HG02981 (cell line): ENCODE data around the gene VTI1A.

Experiments
- ATAC-seq: cut with Tn5 transposase; IDR thresholded peaks from one replicate; pipeline ENCODE4 v1.9.1; 2021; ENCODE audit warnings: mild to moderate bottlenecking, moderate library complexity; ENCODE audit not compliant: unreplicated experiment

The VTI1A gene

DNA sequence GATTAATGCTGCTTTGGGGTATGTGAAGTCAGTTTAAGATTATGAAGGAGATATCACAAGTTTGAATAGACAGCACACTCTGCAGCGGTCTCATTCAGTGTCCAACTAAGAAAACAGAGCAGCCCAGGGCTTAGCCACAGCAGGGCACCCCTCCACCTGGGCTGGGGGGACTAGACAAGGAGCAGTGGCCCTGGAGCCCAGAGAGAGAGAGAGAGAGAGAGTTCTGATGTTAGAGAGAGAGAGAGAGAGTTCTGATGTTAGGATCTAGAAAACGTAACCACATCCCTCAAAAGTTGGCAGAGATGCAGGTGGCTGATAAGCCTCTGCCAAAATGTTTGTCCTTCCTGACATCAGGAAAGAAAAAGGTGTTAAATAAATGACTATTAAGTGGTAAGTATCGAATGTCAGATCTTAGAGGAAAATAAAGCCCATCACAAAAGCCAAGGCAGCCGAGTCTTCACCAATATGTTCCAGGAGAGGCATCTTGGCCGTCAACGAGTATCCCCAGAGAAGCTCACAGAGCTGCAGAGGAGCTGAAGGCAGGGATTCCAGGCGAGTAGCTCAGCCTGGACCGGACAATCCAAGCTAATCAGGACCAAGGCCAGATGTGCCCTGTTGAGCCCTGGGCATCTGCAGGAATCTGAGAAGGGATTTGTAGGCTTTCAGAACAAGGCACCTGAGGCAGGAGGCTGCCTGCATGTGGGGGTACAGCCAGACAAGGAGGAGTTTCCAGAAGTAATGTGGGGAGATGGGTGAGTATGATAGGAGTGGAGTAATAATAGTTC, 352.9 kb downstream of the VTI1A start:
- no peak for ATAC-seq

DNA sequence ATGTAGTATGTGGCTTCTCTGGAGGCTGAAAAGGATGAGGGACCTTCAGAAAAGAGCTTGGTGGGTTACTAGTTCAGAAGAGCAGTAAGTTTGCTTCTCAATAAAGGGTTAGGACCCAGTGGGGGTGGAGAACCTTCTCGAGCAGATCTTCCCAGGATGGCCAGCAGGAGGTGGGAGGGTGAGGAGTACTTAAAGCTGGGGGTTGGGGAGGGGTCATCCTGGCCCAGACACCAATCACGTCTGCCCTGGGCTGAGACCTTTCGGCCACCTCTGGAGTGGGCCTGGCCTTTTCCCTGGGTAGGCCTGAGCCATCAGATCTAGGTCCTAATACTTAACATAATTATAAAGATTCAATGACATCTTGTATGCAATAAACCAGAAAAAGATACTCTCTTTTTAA, 354.0 kb downstream of the VTI1A start:
- no peak for ATAC-seq

DNA sequence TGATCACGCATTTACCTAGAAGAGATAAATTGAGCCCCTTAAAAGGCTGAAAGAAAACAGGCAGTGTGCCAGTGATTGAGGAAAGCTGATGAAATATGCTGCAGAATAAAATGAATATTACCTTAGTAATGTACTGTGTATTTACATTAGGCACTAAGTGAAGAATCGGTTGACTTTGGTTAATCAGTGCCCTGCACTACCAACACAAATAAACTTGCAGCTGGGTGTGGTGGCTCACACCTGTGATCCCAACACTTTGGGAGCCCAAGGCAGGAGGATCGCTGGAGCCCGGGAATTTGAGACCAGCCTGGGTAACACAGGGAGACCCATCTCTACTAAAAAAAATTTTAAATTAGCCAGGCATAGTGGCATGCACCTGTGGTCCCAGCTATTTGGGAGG, 354.7 kb downstream of the VTI1A start:
- no peak for ATAC-seq

DNA sequence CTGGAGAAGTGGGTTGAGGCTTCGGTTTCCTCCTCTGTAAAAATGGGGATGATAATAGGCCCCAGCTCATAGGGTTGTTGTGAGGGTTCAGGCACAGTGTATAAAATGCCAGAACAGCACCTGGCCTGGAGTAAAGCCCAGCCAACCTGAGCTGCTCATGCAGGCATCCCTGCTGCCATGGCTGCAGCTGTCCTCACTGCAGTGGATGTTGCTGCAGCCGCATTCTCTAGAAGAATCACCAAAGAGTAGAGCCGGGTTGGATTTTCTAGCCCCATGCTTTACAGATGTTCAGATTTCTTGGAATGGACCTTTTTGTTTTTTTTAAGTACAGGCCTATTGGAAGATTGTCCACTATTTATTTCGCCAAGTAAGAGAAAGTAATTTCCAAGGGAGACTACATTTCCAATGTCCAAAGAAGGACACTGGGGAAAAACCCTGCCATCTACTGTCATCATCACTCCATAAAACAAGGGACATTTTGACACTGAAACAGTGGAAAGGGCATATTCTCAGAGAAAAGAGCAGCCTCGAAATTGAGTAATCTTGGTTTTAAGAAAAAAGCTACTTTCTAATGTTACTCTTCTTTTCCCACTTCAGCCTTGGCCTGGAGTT, 355.5 kb downstream of the VTI1A start:
- no peak for ATAC-seq

DNA sequence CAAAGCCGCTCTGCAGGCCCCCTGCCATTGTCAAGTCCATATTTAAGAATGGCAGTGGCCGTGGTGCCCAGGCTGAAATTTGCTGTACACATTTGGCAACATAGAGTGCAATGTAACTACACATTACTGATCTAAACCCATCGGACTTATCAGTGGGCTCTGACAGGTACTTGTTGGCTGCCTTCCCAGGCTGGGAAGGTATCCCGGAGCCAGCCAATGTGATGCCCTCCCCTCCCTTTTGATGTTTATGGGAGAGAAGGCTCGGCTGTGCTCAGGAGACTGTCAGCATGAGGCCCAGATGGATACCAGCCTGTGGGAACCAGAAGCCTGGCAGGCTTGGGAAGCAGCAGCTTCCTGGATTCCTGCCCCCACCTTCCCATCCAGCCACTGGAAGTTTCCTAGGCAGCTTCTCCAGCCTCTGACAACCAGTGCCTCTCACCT, 357.0 kb downstream of the VTI1A start:
- ATAC-seq: no peak

DNA sequence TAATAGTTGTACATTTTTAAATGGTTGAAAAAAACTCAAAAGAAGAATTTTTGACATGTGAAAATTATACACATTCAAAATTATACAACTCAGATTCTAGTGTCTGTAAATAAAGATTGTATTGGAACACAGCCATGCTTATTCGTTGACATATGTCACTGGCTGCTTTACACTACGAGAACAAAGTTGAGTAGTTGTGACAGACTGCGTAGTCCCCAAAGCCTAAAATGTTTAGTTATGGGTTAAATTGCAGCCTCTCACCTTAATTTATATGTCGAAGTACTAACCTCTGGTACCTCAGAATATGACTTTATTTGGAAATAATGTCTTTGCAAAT, 358.2 kb downstream of the VTI1A start:
- ATAC-seq: no peak

DNA sequence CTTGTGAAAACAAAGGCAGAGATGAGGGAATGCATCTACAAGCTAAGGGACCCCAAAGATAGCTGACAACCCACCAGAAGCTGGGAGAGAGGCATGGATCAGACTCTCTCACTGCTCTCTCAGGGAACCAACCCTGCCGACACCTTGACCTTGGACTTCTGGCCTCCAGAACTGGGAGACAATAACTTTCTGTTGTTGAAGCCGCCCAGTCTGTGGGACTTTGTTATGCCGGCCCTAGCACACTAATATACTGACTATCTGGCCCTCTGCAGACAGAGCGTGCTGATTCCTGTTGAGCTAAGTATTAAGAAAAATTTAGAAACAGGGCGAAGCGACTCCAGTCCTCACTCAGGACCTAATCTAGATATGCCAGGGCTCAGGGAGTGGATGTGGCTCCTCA, 358.7 kb downstream of the VTI1A start:
- no peak for ATAC-seq

DNA sequence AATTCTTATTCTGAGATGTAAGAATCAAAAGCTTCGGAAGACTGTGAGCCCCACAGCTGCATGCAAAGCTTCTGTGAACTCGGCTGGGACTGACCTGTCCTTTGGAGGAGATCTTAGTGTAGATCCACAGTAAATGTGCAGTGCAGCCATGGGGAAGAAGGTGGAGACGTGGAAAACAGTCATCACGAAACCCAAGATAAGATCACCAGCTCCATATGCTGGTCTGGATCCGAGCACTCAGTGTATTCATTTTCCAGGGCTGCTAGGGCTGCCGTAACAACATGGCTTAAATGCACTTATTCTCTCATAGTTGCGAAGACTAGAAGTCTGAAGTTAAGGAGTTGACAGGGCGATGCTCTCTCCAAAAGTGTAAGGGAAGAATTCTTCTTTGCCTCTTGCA, 360.0 kb downstream of the VTI1A start:
- ATAC-seq: no peak

DNA sequence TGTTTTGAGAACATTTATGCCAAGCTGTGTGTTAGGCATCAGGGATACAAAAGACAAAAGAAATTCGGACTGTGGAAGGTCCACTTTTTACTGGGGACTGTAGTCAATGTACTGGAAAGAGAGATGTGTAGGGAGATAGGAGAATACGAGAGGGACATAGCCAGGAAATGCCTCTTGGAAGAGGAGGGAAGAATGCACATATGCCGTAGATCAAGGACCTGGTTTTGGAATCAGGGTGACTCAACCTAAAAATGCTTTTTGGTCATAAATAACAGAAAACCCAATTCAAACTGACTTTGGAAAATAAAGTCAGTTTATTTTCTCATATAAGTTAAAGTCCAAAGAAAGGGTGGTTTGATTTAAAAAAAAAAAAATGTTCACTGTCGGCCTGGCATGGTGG, 362.7 kb downstream of the VTI1A start:
- no peak for ATAC-seq

DNA sequence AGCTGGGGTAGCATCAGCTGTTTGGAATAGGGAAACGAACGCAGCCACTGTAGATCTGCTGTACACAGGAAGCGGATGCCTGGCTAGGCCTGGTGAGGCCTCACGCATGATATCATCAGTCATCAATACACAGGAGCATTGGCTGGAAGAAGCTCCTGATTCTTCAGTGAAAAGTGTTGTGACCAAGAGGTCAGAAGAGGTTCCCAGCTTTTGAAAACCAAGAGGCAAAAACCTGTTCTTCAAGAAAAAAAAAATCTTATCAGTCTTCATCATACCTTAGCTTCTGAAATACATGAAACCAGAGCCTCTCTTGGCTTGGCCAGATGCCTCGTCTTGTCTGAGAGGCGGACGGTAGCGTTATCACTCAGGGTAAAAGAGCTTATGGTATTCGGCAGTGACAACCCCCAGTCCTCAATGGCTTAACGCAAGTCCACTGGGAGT, 363.7 kb downstream of the VTI1A start:
- no peak for ATAC-seq

DNA sequence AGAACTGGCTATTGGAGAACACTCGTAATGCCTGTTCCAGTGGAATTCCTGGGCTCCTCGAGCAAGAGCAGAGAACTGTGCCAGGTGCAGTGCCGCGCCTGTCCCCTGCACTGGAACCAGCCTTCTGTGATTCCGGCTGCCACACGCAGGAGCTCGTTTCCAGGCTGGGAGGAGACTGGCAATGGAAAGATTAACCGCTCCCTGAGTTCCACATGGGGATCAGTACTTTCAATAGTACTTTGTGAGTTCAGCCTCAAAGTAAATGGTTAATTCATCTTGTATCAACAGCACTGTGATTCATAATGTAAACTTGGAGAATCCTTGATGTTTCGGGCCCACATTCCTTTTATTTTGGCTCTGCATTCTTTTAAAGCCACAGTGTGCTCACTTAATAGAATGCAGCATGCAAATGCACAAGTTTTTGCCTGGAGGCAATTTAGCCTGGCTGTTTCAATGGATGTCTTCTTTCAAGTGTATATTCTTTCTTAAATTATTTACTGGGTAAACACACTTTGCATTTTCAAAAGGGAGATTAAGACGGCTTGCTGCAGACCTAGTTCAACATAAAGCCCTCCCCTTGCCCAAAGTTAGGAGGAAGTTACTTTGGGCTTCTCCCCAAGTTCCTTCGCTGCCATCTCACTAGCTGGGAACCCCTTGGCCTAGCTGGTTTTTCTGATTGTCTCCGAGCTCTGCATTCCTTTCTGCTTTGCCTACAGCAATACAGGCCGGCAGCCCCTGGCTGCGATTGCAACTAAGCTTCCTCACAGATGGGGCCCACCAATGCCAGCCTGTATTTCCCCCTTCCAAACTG, 364.9 kb downstream of the VTI1A start:
- no peak for ATAC-seq

DNA sequence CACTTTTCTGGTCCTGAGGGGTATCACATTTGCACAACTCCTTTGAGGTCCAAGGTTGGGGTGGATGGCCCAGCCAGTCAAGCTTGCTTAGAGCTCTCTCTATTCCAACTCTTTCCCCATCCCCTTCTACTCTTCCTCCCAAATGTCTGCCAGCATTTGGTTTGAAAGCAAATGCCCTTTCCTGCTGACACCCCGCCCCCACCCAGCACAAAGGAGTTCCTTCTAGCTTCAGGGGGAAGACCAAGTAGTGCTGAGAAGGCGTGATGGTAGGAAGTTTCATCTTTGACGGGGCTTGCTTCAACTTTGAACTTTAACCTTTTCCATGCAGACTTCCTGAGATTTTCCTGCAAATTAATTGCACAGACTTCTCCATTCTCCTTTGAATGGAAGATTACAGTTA, 365.6 kb downstream of the VTI1A start:
- ATAC-seq: no peak

DNA sequence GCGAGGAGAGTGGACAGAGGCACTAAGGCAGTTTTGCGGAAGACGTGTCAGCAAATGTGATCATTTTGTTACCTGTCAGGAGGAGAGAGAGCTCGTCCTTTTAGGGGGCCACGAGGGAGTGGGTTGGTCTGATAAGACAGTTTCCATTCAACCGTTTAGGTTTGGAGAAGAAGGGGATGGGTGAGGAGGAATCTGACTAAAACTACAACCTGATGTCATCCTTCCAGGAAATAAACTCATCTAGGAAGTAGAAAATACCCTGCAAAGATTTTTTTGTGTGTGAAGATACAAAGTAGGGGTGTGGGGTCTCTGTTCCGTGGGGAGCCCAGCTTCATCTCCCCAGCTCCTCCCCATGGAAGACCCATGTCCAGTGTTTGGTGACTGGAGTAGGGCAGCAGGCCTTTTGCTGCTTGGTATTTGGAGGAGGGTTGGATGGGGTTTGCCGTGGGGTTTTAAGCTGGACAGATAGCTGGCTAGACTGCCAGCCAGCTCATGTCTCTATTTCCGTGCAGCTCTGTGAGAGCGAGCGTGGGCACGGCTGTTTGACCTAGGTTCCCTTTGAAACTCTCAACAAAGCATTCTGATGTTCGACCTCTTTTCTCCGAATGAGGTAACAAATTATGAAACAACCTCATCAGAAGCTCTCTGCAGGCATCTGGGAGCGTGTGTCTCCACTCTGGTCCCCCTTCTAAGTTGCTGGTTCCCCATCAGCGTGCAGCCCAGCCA, 367.0 kb downstream of the VTI1A start:
- ATAC-seq: no peak

DNA sequence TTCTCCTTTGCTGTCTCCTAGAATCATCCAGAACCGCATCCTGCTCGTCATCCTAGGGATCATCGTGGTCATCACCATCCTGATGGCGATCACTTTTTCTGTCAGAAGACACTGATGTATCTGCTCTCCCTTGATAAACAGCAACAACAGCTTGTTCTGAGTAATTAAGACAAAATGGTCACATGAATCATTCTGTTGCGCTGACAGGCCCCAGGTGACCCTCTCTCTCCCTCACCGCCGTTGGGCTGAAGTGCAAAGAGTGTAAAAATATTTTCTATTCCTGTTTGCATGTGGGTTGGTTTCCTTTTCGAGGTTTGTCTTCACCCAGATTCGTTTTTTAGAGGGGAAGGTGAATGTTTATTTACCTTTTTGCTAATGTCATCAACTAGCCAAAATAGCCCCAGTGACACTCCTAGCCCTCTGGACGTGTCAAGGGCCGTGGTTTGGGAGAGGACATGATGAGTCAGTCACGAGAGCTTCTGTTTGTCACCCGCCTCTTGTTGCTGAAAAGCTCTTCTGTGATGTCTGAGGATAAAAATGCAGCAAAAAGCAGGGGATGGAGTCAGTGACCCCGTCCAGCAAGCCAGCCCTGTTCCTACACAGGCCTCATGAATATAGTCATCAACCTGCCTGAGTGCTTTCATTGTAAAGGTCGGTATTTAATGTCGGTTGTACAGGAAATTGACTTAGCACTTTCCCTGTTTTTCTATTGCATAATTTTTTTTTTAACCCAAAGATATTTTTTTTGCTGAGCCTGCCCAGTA, 368.4 kb downstream of the VTI1A start:
- no peak for ATAC-seq

DNA sequence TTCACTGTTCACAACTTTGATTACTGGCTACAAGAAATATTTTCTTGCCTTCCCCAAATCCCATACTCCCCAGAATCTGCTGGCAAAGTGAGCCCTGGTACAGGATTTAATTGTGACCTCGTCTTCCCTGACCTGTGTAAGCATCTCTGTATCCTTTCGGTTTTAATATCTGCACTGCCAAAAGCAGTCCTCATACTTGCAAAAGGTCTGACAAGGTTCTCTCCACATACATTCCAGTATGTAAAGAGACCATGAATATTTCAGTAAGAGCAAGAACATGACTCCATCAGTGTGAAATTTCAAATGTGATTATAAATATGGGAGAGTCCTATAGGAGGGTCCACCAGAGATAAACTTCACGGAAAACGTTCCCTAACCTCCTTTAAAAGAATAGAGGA, 369.0 kb downstream of the VTI1A start:
- no peak for ATAC-seq

DNA sequence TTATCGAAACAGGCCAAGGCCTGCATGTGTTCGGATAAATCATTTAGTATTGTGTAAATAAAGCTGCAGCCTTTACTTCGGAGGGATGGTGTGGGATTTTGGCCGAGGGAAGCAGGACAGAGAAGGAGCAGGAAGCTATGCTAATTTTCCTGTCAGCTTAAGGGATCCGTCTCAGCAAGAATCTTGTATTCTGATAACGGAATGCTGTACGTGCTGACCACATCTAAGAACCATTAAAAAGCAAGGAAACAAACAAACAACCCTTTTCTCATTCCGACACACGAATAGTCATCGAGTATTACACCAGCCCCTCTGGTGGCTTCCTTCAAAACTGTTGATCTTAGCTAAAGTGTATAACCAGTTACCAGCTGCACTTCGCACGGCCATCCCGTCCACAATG, 369.9 kb downstream of the VTI1A start:
- ATAC-seq: no peak

DNA sequence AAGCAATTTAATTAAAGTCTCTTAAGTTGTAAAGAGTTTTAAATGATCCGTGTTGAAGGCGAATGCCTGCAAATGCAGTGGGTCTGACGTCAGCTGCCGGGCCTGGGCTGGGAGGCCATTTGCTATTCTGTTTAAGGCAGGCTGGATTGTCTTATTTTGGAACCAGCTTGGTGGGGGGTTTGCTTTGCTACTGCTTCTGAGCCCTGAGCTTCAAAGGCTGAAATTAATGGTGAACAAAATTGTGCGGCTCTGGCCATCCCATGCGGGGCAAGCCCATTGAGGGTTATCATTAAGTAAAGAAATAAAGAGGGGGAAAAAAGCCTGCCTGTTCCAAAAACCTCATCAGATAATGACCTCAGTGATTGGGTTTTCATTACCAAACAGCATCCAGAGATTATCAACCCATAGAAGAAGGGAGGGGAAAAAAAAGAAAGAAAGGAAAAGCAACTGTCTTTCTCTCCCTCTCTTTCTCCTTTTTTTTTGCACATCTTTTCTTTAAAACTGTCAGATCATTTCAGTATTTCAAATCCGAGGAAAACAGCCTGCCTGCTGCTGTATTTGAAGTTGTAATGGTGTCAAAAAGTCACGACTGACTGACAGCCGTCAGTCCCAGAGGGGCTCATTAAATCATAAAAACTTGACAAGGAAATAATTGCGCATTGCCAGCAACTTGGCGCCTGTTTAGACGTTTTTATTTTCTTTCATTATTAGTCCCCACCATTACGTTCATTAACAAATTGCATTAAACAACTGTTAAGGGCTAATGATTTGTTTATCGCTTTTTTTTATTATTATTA, 371.2 kb downstream of the VTI1A start:
- no peak for ATAC-seq

DNA sequence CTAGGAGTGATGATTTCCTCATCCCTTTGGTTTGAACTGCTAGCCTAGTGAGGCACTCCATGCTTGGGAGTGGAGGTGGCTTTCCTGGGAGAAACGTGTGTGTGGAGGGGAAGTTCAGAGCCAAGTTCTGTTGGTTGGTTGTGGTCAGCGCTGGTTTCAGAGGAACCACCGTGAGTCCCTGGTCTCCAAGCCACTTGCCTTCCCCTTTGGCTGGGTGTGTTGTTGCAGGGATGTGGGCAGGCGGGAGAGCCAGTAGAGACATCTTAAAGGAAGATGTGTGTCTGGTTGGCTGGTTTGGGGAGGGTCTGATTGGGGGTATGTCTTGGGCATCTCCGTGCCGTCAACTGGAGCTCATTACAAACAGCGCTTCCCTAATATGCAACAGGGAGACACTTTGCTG, 372.2 kb downstream of the VTI1A start:
- no peak for ATAC-seq

DNA sequence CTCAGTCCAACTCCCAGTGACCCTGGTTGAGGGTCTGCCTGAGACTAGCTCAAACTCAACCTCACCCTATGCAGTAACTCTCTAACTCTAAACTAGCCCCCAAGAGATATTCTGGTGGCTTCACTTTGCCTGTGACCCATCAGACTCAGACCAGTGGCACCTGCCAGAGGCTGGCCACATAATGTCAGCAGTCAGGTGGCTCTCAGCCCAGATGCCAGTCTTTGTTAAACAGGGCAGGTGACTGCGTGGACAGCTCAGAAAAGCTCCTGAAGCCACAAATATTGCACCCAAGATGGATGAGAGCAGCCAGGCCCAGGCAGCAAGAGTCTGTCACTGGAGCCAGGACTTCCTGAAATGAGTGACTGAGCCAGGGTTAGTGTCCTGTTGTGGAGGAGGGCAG, 373.3 kb downstream of the VTI1A start:
- ATAC-seq: no peak

DNA sequence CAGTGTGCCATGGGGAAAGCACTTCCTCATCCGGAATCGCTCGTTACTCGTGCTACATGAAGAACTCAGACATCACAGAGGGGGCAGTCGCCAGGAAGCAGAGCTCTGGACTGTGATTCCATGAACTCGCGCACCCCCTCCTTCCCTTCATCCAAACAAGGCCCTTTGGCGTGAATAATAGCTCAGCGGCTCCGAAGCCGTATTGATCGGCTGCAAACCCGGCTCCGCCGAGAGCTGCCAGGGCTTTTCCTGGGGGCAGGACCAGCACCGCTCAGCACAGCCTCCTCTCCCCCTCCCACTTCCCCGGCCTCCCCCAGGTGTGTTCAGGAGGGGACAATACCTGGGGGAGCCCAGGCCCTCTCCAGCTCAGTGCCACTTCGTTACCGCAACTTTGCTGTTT, 374.0 kb downstream of the VTI1A start:
- no peak for ATAC-seq
